DND-41 (cell line): ENCODE results near the gene ITM2B.
A peak's percentile ranks its signal among the peaks of the same experiment; 100 is the strongest.

ENCODE experiments used
- ATAC-seq: fragments of 200-7000 bp; cut with Tn5 transposase; 3 replicates; pipeline ENCODE4 v1.9.1; 2021; ENCODE audit warnings: low read depth; ENCODE audit not compliant: insufficient read depth
- DNase-seq: peaks from one replicate; pipeline ENCODE4 v3.0.0-alpha.2; 2020
- H2AFZ ChIP-seq: 2 replicates; pipeline ENCODE4 v1.6.0; 2012; ENCODE audit warnings: low read depth, low read length
- H3K27ac ChIP-seq: 2 replicates; pipeline ENCODE4 v1.5.1; 2012; ENCODE audit warnings: low read length, inconsistent platforms
- H3K27me3 ChIP-seq: fragments of 200-600 bp; sonication (generic); 2 replicates; pipeline ENCODE4 v1.6.0; 2012; ENCODE audit warnings: low read length, mild to moderate bottlenecking, inconsistent platforms; ENCODE audit not compliant: insufficient read depth, poor library complexity
- H3K36me3 ChIP-seq: 2 replicates; pipeline ENCODE4 v1.5.1; 2012; ENCODE audit warnings: low read length, inconsistent platforms; ENCODE audit not compliant: insufficient read depth
- H3K4me1 ChIP-seq: 2 replicates; pipeline ENCODE4 v1.5.1; 2012; ENCODE audit warnings: mild to moderate bottlenecking, low read length; ENCODE audit not compliant: insufficient read depth
- H3K4me2 ChIP-seq: 2 replicates; pipeline ENCODE4 v1.6.0; 2012; ENCODE audit warnings: mild to moderate bottlenecking, moderate library complexity, low read length, inconsistent platforms; ENCODE audit not compliant: insufficient read depth
- H3K4me3 ChIP-seq, 2 experiments: fragments of 200-600 bp in 1 of 2; shearing (Covaris generic) in 1 of 2; 2 replicates each; pipeline ENCODE4 v1.5.1; 2012 to 2016; ENCODE audit warnings: inconsistent platforms in 2 of 2, low read length in 2 of 2, mild to moderate bottlenecking in 2 of 2, low read depth in 1 of 2, moderate library complexity in 1 of 2
- H3K79me2 ChIP-seq: 2 replicates; pipeline ENCODE4 v1.6.0; 2012; ENCODE audit warnings: low read length, inconsistent platforms; ENCODE audit not compliant: insufficient read depth
- H3K9ac ChIP-seq: 2 replicates; pipeline ENCODE4 v1.6.0; 2012; ENCODE audit warnings: low read depth, mild to moderate bottlenecking, inconsistent platforms, low read length, moderate library complexity
- H3K9me3 ChIP-seq: 2 replicates; pipeline ENCODE4 v1.5.1; 2012; ENCODE audit warnings: low read length, moderate library complexity, mild to moderate bottlenecking, inconsistent platforms; ENCODE audit not compliant: insufficient read depth, severe bottlenecking
- H4K20me1 ChIP-seq: 2 replicates; pipeline ENCODE4 v1.6.0; 2012; ENCODE audit warnings: low read length; ENCODE audit not compliant: insufficient read depth
- CTCF ChIP-seq: IDR thresholded peaks from 2 replicates; pipeline ENCODE4 v1.5.1; 2012; ENCODE audit warnings: borderline replicate concordance, low read length, moderate library complexity, mild to moderate bottlenecking; ENCODE audit not compliant: poor library complexity, severe bottlenecking; ENCODE audit errors: extremely low read depth
- EZH2 ChIP-seq: IDR thresholded peaks from 3 replicates; pipeline ENCODE4 v1.6.1; 2012; ENCODE audit warnings: borderline replicate concordance, low read depth, mild to moderate bottlenecking, moderate library complexity, low read length, inconsistent platforms; ENCODE audit not compliant: severe bottlenecking

The ITM2B gene

GRCh38 chr13:48233046-48233888 is at the start of gene ITM2B:
ITM2B (plus strand) TSS chr13:48233206; CDS start chr13:48233361, 155 bp downstream.
- Histone ChIP-seq H3K79me2 (peaks cover 57% of the 10 kb centered on the region), H3K9me3 (no peaks in the 10 kb centered on the region), H3K27ac (peak within 1 kb of the TSS; percentile 92), H3K4me1 (peaks cover 48% of the 10 kb centered on the region), H3K36me3 (peaks cover 26% of the 10 kb centered on the region), H2AFZ (peak within 1 kb of the TSS; percentile 81), H3K9ac (peak within 1 kb of the TSS; percentile 99), H3K4me2 (peak within 1 kb of the TSS; percentile 93), H3K4me3 (peak within 1 kb of the TSS; percentile 70 to 85), H3K27me3 (no peaks in the 10 kb centered on the region), H4K20me1 (peaks cover 16% of the 10 kb centered on the region)
- TF ChIP-seq CTCF: peak; percentile 75
- TF ChIP-seq EZH2: no peak
- peak; percentile 80 for DNase-seq
- ATAC-seq: peak; percentile 86

- no peaks in the 10 kb centered on the region for H3K9me3 ChIP-seq
- no peak overlapping the region; the same call in 1 of the 2 replicates for H2AFZ ChIP-seq
- TF ChIP-seq CTCF (no peak), EZH2 (no peak)
- H3K4me3 ChIP-seq: no peak overlapping the region
- H3K27me3 ChIP-seq: no peaks in the 10 kb centered on the region
- no peaks in the 10 kb centered on the region for H3K36me3 ChIP-seq
- peak overlapping the region; percentile 48 for H3K27ac ChIP-seq
- H3K4me1 ChIP-seq: peaks cover 42% of the 10 kb centered on the region
- no peaks in the 10 kb centered on the region for H4K20me1 ChIP-seq
- no peak for ATAC-seq
- H3K4me2 ChIP-seq: no peak overlapping the region
- H3K9ac ChIP-seq: no peak overlapping the region
- no peak for DNase-seq
- H3K79me2 ChIP-seq: no peaks in the 10 kb centered on the region
Observed at GRCh38 chr13:48184260-48184659, 48.7 kb upstream of the ITM2B start.

GRCh38 chr13:48185018-48185417 is 48.0 kb upstream of the ITM2B start:
- ATAC-seq: no peak
- Histone ChIP-seq H3K4me1 (peaks cover 42% of the 10 kb centered on the region), H3K9me3 (no peaks in the 10 kb centered on the region), H3K9ac (no peak overlapping the region), H3K27me3 (no peaks in the 10 kb centered on the region), H3K36me3 (no peaks in the 10 kb centered on the region), H2AFZ (no peak overlapping the region; the same call in 1 of the 2 replicates), H3K4me3 (no peak overlapping the region), H3K79me2 (no peaks in the 10 kb centered on the region), H3K27ac (peak overlapping the region; percentile 76), H3K4me2 (no peak overlapping the region), H4K20me1 (no peaks in the 10 kb centered on the region)
- TF ChIP-seq EZH2 (no peak), CTCF (no peak)
- DNase-seq: no peak
